Liver (tissue), 9 donors: Measurements from ENCODE around the gene PRRX1. TPM values are rescaled to one million over a fixed set of nuclear protein-coding genes. Genes with fewer than 3 reads are reported as not detected.

ENCODE experiments used
- DNase-seq: peaks from one replicate; pipeline ENCODE4 v3.0.0-alpha.2; 2017; ENCODE audit warnings: low spot score
- H3K27ac ChIP-seq, 2 donors: one replicate each; pipeline ENCODE4 v1.7.0; 2013; ENCODE audit warnings: inconsistent platforms in 2 of 2, low read length in 2 of 2, control low read depth in 1 of 2, low read depth in 1 of 2, mild to moderate bottlenecking in 1 of 2
- H3K27me3 ChIP-seq, 4 donors: one replicate each; pipeline versions ENCODE4 v1.6.1 to v1.7.0; 2013; ENCODE audit warnings: low read length in 3 of 4, inconsistent platforms in 1 of 4, mild to moderate bottlenecking in 1 of 4, moderate library complexity in 1 of 4; ENCODE audit not compliant: control insufficient read depth in 4 of 4, insufficient read depth in 4 of 4
- H3K36me3 ChIP-seq, 4 donors: one replicate each; pipeline versions ENCODE4 v1.6.1 to v1.7.0; 2013; ENCODE audit warnings: low read length in 3 of 4, mild to moderate bottlenecking in 3 of 4, low read depth in 1 of 4, moderate library complexity in 1 of 4; ENCODE audit not compliant: control insufficient read depth in 4 of 4, insufficient read depth in 3 of 4
- H3K4me1 ChIP-seq, 4 donors: one replicate each; pipeline versions ENCODE4 v1.6.1 to v1.7.0; 2013; ENCODE audit warnings: low read length in 3 of 4, mild to moderate bottlenecking in 3 of 4, moderate library complexity in 1 of 4; ENCODE audit not compliant: control insufficient read depth in 4 of 4, insufficient read depth in 4 of 4
- H3K4me3 ChIP-seq, 3 donors: one replicate each; pipeline versions ENCODE4 v1.6.1 to v1.7.0; 2013; ENCODE audit warnings: low read length in 3 of 3, control low read depth in 1 of 3, low read depth in 1 of 3, mild to moderate bottlenecking in 1 of 3
- H3K9ac ChIP-seq, 2 donors: one replicate each; pipeline ENCODE4 v1.7.0; 2013; ENCODE audit warnings: low read length in 2 of 2, mild to moderate bottlenecking in 2 of 2, moderate library complexity in 2 of 2, control low read depth in 1 of 2, low read depth in 1 of 2
- H3K9me3 ChIP-seq, 4 donors: one replicate each; pipeline versions ENCODE4 v1.6.1 to v1.7.0; 2013; ENCODE audit warnings: low read length in 3 of 4; ENCODE audit not compliant: control insufficient read depth in 4 of 4
- EGR1 ChIP-seq, 2 donors: IDR thresholded peaks; 2 replicates each; pipeline ENCODE4 v1.6.1; 2016 to 2018; ENCODE audit warnings: antibody characterized with exemption in 2 of 2, low read depth in 2 of 2
- FOXA2 ChIP-seq: IDR thresholded peaks from 2 replicates; pipeline ENCODE4 v1.6.1; 2016; ENCODE audit warnings: antibody characterized with exemption
- GABPA ChIP-seq, 2 donors: IDR thresholded peaks in 1 of 2; conservative IDR thresholded peaks in 1 of 2; 2 replicates each; pipeline ENCODE4 v1.6.1; 2016; ENCODE audit warnings: antibody characterized with exemption in 2 of 2, mild to moderate bottlenecking in 1 of 2, moderate library complexity in 1 of 2
- HNF4A ChIP-seq, 2 donors: conservative IDR thresholded peaks; 2 replicates each; pipeline ENCODE4 v1.6.1; 2016; ENCODE audit warnings: antibody characterized with exemption in 2 of 2, mild to moderate bottlenecking in 2 of 2
- JUND ChIP-seq, 2 donors: IDR thresholded peaks; 2 replicates each; pipeline ENCODE4 v1.6.1; 2016; ENCODE audit warnings: antibody characterized with exemption in 2 of 2
- NR2F2 ChIP-seq: IDR thresholded peaks from 2 replicates; pipeline ENCODE4 v1.6.1; 2016; ENCODE audit warnings: antibody characterized with exemption
- RXRA ChIP-seq, 2 donors: IDR thresholded peaks; 2 replicates each; pipeline ENCODE4 v1.6.1; 2017 to 2018; ENCODE audit warnings: antibody characterized with exemption in 2 of 2, mild to moderate bottlenecking in 1 of 2
- TAF1 ChIP-seq: conservative IDR thresholded peaks from 2 replicates; pipeline ENCODE4 v1.6.1; 2016; ENCODE audit warnings: antibody characterized with exemption, mild to moderate bottlenecking
- WGBS: extraction: QIAGEN DNeasy Blood & Tissue Kit; methylation state at CpG from one replicate; pipeline ENCODE4 v1.1.7; 2013; 5-methylcytosine and 5-hydroxymethylcytosine counted together
- polyA plus RNA-seq, 2 donors: library from polyadenylated mRNA; stranded (reverse) in 1 of 2; unstranded in 1 of 2; fragments of 200-250 nt in 1 of 2; fragments of >200 nt in 1 of 2; fragmentation: Nextera tagmentation in 1 of 2; extraction: Ambion mirVana in 1 of 2; gene quantifications; one replicate each; pipeline versions ENCODE4 v1.2.1 to v1.2.3, GENCODE V29; 2013 to 2015
- total RNA-seq, 2 donors: library from RNA; depleted of rRNA; stranded (reverse); fragments of >200 nt; gene quantifications; one replicate each; pipeline ENCODE4 v1.2.3, GENCODE V29; 2014
- TF ChIP-seq, protein P1 (sequence below): IDR thresholded peaks from 2 replicates; pipeline ENCODE4 v1.6.1; 2016; ENCODE audit warnings: antibody characterized with exemption, mild to moderate bottlenecking
- TF ChIP-seq, protein P2 (sequence below): IDR thresholded peaks from 2 replicates; pipeline ENCODE4 v1.6.1; 2016; ENCODE audit warnings: antibody characterized with exemption
- TF ChIP-seq, protein P3 (sequence below): fragments of 150-350 bp; IDR thresholded peaks from 2 replicates; pipeline ENCODE4 v1.5.1; 2017; ENCODE audit warnings: improper control_type of control experiment, low read depth, low read length; ENCODE audit not compliant: missing input control
- TF ChIP-seq, protein P4 (sequence below): IDR thresholded peaks from 2 replicates; pipeline ENCODE4 v1.6.1; 2016; ENCODE audit warnings: antibody characterized with exemption
- TF ChIP-seq, protein P5 (sequence below): IDR thresholded peaks from 2 replicates; pipeline ENCODE4 v1.6.1; 2016; ENCODE audit warnings: antibody characterized with exemption
- donor health status: healthy.
- donor health status: healthy.
- donor health status: healthy.
- donor health status: healthy.
- donor health status: healthy.

The PRRX1 gene
- total and polyA plus RNA-seq, 4 donors: under 0.01 to 0.37 (median 0.25) TPM; not detected in 1

DNA sequence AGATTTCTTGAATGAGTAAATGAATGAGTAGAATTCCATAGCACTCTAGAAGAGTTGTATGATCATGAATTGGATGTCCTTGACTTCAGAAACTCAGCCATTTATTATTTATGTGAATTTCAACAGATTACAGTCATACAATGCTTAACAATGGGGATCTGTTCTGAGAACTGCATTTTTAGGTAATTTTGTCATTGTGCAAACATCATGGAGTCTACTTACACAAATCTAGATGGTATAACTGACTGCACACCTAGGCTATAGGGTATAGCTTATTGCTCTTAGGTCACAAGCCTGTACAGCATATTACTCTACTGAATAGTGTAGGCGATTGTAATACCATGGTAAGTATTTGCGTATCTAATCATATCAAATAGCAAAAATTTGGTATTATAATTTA lies 59.6 kb downstream of the PRRX1 start:
- no peaks in the 10 kb centered on the region for H3K4me1 ChIP-seq
- DNase-seq: no peak
- H3K27ac ChIP-seq: no peak overlapping the region
- TF ChIP-seq FOXA2 (no peak), GABPA (IDR thresholded peaks at IDR 0.05 in 1 of 2, conservative IDR thresholded peaks at IDR 0.05 in 1 of 2) (no peak), JUND (IDR thresholded peaks at IDR 0.05) (no peak), TAF1 (no peak), HNF4A (conservative IDR thresholded peaks at IDR 0.05) (no peak), RXRA (IDR thresholded peaks at IDR 0.05) (no peak), NR2F2 (no peak), EGR1 (IDR thresholded peaks at IDR 0.05; ENCODE audit: low read depth in 2 of 2) (no peak)
- TF ChIP-seq, protein P1, sequence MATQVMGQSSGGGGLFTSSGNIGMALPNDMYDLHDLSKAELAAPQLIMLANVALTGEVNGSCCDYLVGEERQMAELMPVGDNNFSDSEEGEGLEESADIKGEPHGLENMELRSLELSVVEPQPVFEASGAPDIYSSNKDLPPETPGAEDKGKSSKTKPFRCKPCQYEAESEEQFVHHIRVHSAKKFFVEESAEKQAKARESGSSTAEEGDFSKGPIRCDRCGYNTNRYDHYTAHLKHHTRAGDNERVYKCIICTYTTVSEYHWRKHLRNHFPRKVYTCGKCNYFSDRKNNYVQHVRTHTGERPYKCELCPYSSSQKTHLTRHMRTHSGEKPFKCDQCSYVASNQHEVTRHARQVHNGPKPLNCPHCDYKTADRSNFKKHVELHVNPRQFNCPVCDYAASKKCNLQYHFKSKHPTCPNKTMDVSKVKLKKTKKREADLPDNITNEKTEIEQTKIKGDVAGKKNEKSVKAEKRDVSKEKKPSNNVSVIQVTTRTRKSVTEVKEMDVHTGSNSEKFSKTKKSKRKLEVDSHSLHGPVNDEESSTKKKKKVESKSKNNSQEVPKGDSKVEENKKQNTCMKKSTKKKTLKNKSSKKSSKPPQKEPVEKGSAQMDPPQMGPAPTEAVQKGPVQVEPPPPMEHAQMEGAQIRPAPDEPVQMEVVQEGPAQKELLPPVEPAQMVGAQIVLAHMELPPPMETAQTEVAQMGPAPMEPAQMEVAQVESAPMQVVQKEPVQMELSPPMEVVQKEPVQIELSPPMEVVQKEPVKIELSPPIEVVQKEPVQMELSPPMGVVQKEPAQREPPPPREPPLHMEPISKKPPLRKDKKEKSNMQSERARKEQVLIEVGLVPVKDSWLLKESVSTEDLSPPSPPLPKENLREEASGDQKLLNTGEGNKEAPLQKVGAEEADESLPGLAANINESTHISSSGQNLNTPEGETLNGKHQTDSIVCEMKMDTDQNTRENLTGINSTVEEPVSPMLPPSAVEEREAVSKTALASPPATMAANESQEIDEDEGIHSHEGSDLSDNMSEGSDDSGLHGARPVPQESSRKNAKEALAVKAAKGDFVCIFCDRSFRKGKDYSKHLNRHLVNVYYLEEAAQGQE: no peak
- TF ChIP-seq, protein P2, sequence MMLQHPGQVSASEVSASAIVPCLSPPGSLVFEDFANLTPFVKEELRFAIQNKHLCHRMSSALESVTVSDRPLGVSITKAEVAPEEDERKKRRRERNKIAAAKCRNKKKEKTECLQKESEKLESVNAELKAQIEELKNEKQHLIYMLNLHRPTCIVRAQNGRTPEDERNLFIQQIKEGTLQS: no peak
- TF ChIP-seq, protein P3, sequence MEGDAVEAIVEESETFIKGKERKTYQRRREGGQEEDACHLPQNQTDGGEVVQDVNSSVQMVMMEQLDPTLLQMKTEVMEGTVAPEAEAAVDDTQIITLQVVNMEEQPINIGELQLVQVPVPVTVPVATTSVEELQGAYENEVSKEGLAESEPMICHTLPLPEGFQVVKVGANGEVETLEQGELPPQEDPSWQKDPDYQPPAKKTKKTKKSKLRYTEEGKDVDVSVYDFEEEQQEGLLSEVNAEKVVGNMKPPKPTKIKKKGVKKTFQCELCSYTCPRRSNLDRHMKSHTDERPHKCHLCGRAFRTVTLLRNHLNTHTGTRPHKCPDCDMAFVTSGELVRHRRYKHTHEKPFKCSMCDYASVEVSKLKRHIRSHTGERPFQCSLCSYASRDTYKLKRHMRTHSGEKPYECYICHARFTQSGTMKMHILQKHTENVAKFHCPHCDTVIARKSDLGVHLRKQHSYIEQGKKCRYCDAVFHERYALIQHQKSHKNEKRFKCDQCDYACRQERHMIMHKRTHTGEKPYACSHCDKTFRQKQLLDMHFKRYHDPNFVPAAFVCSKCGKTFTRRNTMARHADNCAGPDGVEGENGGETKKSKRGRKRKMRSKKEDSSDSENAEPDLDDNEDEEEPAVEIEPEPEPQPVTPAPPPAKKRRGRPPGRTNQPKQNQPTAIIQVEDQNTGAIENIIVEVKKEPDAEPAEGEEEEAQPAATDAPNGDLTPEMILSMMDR: no peak
- H3K27me3 ChIP-seq: peaks cover 0 to 6% (median 0%) of the 10 kb centered on the region in 4 donors
- WGBS: 68% methylated on average over 2 of the region's 2 CpGs
- H3K9me3 ChIP-seq: no peaks in the 10 kb centered on the region
- no peaks in the 10 kb centered on the region for H3K36me3 ChIP-seq
- H3K9ac ChIP-seq: no peak overlapping the region
- no peak overlapping the region for H3K4me3 ChIP-seq

DNA sequence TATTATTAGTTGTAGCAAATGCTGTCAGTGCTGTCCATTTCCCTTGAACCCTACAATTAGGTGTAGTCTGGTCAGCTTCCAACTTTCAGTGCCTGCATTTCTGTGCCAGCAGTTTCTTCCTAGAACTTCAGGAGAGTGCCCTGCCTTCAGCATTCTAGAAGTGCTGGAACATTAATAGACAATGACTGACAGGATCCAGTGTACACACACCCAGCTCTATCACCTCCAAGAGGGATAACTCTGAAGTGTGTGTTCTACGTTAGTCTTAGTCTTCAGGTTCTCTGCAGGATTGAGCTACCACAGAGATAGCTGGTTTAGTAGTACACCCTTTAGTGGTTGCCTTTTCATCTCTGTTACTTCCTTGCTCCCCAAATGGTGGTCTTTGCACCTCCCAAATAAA lies 61.4 kb downstream of the PRRX1 start:
- Histone ChIP-seq H3K27ac (no peak overlapping the region), H3K36me3 (no peaks in the 10 kb centered on the region), H3K9ac (no peak overlapping the region), H3K27me3 (peaks cover 0 to 6% (median 0%) of the 10 kb centered on the region in 4 donors), H3K4me1 (no peaks in the 10 kb centered on the region), H3K4me3 (no peak overlapping the region), H3K9me3 (no peaks in the 10 kb centered on the region)
- no peak for DNase-seq
- 52% methylated on average over 1 of the region's 1 CpG for WGBS
- TF ChIP-seq, protein P4, sequence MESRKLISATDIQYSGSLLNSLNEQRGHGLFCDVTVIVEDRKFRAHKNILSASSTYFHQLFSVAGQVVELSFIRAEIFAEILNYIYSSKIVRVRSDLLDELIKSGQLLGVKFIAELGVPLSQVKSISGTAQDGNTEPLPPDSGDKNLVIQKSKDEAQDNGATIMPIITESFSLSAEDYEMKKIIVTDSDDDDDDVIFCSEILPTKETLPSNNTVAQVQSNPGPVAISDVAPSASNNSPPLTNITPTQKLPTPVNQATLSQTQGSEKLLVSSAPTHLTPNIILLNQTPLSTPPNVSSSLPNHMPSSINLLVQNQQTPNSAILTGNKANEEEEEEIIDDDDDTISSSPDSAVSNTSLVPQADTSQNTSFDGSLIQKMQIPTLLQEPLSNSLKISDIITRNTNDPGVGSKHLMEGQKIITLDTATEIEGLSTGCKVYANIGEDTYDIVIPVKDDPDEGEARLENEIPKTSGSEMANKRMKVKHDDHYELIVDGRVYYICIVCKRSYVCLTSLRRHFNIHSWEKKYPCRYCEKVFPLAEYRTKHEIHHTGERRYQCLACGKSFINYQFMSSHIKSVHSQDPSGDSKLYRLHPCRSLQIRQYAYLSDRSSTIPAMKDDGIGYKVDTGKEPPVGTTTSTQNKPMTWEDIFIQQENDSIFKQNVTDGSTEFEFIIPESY: no peak
- TF ChIP-seq, protein P5, sequence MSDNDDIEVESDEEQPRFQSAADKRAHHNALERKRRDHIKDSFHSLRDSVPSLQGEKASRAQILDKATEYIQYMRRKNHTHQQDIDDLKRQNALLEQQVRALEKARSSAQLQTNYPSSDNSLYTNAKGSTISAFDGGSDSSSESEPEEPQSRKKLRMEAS: no peak
- TF ChIP-seq FOXA2: no peak
